ENCODE data around the gene TECR.
"Not testable (repeated sequence)": the region's sequence is repeated elsewhere in the genome, so short reads cannot be mapped to it uniquely, and the experiment has no call there.

The TECR gene

DNA sequence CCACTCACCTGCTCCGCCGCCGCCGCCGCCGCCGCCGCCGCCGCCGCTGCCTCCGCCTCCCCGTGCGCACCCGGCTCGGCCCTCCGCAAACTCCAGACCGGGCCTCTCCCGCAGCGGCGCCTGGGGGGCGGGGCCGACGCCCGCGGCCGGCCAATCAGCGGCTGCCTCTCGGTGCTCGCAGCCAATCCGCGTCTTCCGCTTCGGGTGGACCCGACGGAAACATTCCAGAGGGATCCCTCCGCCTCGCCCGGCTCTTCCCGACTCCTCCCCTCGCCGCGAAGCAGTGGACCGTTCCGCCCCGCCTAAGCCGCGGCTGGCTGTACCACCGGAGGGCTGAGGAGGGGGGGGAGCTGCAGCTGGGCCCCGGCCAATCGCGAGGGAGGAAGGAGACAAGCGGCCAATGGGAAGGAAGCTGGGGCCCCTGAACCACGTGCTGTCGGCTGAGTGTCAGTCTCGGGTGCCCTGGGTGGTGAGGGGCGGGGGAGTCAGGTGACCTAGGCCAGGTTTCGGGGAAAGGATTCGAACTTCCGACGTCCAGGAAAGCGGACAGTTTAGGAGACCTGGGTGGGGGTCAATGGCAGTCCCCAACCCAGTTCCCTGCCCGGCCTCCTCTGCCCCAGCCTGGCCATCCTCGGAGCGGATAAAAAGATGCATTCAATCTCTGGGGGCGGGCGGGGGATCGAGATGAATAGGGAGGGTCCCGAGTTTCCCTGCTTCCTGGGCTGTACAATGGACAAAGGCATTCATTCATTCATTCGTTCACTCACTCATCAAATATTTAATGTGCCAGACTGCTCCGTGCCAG is 33.2 kb upstream of the TECR start, which contains the start of gene GIPC1:
Gene GIPC1 (minus strand): TSS at position 99 of the 805 bp plus-strand sequence. CDS start 13,151 bp downstream, outside the sequence.
- peaks cover 10% of the 10 kb centered on the region; the same call in 1 of the 2 replicates for H3K36me3 ChIP-seq (ENCODE audit: insufficient read depth, low read depth, low read length)
- H3K9me3 ChIP-seq (ENCODE audit: insufficient read depth, low read depth, low read length): no peaks in the 10 kb centered on the region
- H3K27me3 ChIP-seq (ENCODE audit: insufficient read depth, low read length): no peaks in the 10 kb centered on the region; the same call in 1 of the 2 replicates
- H3K27ac ChIP-seq (ENCODE audit: low read length): no peak within 1 kb of the TSS
- peak within 1 kb of the TSS; percentile 86 for H3K4me3 ChIP-seq (ENCODE audit: low read length)
- H3K9ac ChIP-seq (ENCODE audit: low read depth, low read length): peak within 1 kb of the TSS; percentile 78; the same call in 1 of the 2 replicates
- H3K4me1 ChIP-seq (ENCODE audit: insufficient read depth, low read length): no peaks in the 10 kb centered on the region; the same call in 1 of the 2 replicates

DNA sequence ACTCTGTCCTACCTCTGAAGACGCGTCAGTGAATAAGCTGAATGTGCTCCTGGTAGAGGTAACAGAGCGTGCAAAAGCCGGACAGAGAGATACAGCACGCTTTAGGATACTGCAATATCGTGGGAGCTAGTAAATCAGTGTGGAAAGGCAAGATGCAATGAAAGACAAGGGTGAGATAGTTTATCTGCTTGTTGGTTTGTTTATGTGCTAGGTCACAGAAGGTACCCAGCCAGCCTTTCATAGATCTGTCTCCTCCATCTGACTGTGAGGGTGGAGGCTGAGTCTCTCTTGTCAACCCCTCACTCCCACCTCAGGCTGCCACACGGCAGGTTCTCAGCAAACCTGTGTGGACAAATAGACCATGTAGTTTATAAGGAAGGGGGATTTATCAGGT is 32.6 kb upstream of the TECR start:
- peak overlapping the region; percentile 38; the same call in 1 of the 2 replicates for H3K4me3 ChIP-seq (ENCODE audit: low read length)
- 0 out of 2 replicates have a peak, but pooled peaks cover 6% of the 10 kb centered on the region for H3K36me3 ChIP-seq (ENCODE audit: insufficient read depth, low read depth, low read length)
- no peak overlapping the region for H3K27ac ChIP-seq (ENCODE audit: low read length)
- no peaks in the 10 kb centered on the region; the same call in 1 of the 2 replicates for H3K27me3 ChIP-seq (ENCODE audit: insufficient read depth, low read length)
- H3K9me3 ChIP-seq (ENCODE audit: insufficient read depth, low read depth, low read length): no peaks in the 10 kb centered on the region
- H3K9ac ChIP-seq (ENCODE audit: low read depth, low read length): no peak overlapping the region
- H3K4me1 ChIP-seq (ENCODE audit: insufficient read depth, low read length): no peaks in the 10 kb centered on the region; the same call in 1 of the 2 replicates

DNA sequence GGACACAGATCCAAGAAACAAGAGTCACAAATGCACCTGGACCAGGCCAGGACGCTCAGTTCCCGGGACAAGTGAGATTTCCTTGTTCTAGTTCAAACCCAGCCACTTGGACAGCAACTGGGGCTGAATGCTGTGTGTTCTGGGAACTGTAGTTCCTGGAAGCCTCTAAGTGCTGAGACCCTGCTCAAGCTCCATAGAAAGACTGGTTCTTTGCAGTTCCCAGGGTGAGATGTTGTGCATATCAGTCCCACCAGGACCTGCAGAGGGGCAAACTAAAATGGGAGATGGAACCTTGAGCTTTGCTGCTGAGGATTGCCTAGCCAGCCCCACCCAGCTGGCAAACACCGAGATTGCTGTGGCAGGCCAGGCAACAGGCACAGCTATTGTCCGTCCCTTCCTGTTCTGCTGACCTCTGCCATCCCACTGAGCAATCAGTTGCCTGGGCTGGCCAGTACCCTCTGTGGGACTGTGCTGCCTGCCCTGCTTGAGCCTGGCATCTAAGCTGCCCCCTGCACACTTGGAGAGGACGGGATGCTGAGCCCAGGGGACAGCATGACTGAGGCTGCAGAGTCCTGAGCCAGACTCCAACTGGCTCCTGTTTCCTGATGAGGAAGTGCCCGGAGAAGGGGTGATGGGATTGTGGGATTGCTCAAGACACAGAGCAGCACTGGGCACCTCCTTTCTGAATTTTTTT is 32.0 kb upstream of the TECR start:
- no peak overlapping the region for H3K4me3 ChIP-seq (ENCODE audit: low read length)
- H3K9me3 ChIP-seq (ENCODE audit: insufficient read depth, low read depth, low read length): no peaks in the 10 kb centered on the region
- H3K27ac ChIP-seq (ENCODE audit: low read length): no peak overlapping the region
- no peaks in the 10 kb centered on the region; the same call in 1 of the 2 replicates for H3K4me1 ChIP-seq (ENCODE audit: insufficient read depth, low read length)
- no peak overlapping the region for H3K9ac ChIP-seq (ENCODE audit: low read depth, low read length)
- H3K27me3 ChIP-seq (ENCODE audit: insufficient read depth, low read length): no peaks in the 10 kb centered on the region; the same call in 1 of the 2 replicates
- 0 out of 2 replicates have a peak, but pooled peaks cover 6% of the 10 kb centered on the region for H3K36me3 ChIP-seq (ENCODE audit: insufficient read depth, low read depth, low read length)

GRCh38 chr19:14502334-14503092 is 26.9 kb upstream of the TECR start:
- Histone ChIP-seq H3K27me3 (ENCODE audit: insufficient read depth, low read length) (no peaks in the 10 kb centered on the region), H3K9me3 (ENCODE audit: insufficient read depth, low read depth, low read length) (no peaks in the 10 kb centered on the region), H3K27ac (ENCODE audit: low read length) (no peak overlapping the region), H3K36me3 (ENCODE audit: insufficient read depth, low read depth, low read length) (no peaks in the 10 kb centered on the region), H3K4me1 (ENCODE audit: insufficient read depth, low read length) (no peaks in the 10 kb centered on the region), H3K4me3 (ENCODE audit: low read length) (no peak overlapping the region), H3K9ac (ENCODE audit: low read depth, low read length) (no peak overlapping the region)

DNA sequence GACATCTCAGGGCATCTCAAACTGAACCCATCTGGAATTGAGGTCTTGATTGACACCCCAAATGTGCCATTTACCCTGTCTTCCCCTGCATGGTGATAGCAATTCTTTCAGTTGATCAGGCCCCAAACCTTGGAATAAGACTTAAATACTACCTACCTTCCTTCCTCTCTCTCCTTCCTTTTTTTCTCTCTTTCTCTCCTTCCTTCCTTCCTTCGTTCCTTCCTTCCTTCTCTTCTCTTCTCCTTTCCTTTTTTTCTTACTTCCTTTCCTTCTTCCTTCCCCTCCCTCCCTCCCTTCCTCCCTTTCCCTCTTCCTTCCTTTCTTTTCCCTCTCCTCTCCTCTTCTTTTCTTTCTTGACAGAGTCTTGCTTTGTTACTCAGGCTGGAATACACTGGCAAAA is 26.1 kb upstream of the TECR start:
- no peak overlapping the region for H3K9ac ChIP-seq (ENCODE audit: low read depth, low read length)
- no peaks in the 10 kb centered on the region for H3K4me1 ChIP-seq (ENCODE audit: insufficient read depth, low read length)
- no peaks in the 10 kb centered on the region for H3K36me3 ChIP-seq (ENCODE audit: insufficient read depth, low read depth, low read length)
- no peaks in the 10 kb centered on the region for H3K27me3 ChIP-seq (ENCODE audit: insufficient read depth, low read length)
- H3K4me3 ChIP-seq (ENCODE audit: low read length): no peak overlapping the region
- no peak overlapping the region for H3K27ac ChIP-seq (ENCODE audit: low read length)
- H3K9me3 ChIP-seq (ENCODE audit: insufficient read depth, low read depth, low read length): no peaks in the 10 kb centered on the region

DNA sequence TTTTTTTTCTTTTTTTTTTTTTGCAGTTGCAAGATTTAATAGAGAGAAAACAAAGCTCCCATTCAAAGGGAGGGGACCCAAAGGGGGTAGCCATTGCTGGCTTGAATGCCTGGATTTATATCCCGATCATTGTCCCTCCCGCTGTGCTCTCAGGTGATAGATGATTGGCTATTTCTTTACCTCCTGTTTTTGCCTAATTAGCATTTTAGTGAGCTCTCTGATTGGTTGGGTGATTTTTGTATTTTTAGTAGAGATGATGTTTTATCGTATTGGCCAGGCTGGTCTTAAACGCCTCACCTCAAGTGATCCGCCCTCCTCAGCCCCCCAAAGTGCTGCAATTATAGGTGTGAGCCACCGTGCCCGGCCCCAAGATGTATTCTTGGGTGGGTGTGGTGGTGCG is 24.8 kb upstream of the TECR start:
- not testable (repeated sequence) for H3K36me3 ChIP-seq (ENCODE audit: insufficient read depth, low read depth, low read length); H3K4me1 ChIP-seq (ENCODE audit: insufficient read depth, low read length); H3K9ac ChIP-seq (ENCODE audit: low read depth, low read length); H3K27ac ChIP-seq (ENCODE audit: low read length); H3K9me3 ChIP-seq (ENCODE audit: insufficient read depth, low read depth, low read length); H3K27me3 ChIP-seq (ENCODE audit: insufficient read depth, low read length); H3K4me3 ChIP-seq (ENCODE audit: low read length)

DNA sequence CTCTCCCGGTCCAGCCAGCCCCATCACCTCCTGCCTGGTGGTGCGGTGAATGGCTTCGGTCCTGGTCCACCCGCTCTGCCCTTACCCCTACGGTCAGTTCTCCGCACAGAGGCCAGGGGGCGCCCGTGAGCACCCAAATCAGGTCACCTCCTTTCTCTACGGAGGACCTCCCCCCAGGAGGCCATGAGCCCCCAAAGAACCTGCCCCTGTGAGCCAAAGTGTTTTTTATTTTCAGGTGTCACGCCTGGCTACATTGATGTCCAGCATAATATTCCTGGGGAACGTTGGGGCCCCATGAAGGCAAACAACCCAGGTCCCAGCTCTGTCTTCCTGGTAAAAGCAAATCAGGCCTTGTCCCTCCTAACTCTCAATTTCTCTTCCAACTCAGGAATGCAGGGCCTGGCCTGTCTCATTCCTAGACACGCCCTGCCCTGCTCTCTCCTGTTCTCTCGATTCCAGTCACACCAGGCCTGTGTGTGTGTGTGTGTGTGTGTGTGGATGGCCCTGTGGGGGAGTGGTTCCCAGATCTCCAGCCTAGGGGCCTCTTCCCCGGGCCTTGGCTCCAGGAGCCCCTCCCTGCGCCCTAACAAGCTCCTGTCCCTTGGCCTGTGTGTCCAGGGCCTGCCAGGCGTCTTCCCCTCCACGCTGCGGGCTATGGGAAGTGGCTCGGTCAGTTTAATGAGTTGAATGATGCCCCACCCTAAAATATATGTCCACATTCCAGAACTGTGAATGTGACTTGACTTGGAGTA is 23.7 kb upstream of the TECR start:
- Histone ChIP-seq H3K4me1 (ENCODE audit: insufficient read depth, low read length) (no peaks in the 10 kb centered on the region), H3K4me3 (ENCODE audit: low read length) (no peak overlapping the region), H3K9me3 (ENCODE audit: insufficient read depth, low read depth, low read length) (no peaks in the 10 kb centered on the region), H3K27me3 (ENCODE audit: insufficient read depth, low read length) (no peaks in the 10 kb centered on the region), H3K9ac (ENCODE audit: low read depth, low read length) (no peak overlapping the region), H3K27ac (ENCODE audit: low read length) (no peak overlapping the region), H3K36me3 (ENCODE audit: insufficient read depth, low read depth, low read length) (no peaks in the 10 kb centered on the region)

DNA sequence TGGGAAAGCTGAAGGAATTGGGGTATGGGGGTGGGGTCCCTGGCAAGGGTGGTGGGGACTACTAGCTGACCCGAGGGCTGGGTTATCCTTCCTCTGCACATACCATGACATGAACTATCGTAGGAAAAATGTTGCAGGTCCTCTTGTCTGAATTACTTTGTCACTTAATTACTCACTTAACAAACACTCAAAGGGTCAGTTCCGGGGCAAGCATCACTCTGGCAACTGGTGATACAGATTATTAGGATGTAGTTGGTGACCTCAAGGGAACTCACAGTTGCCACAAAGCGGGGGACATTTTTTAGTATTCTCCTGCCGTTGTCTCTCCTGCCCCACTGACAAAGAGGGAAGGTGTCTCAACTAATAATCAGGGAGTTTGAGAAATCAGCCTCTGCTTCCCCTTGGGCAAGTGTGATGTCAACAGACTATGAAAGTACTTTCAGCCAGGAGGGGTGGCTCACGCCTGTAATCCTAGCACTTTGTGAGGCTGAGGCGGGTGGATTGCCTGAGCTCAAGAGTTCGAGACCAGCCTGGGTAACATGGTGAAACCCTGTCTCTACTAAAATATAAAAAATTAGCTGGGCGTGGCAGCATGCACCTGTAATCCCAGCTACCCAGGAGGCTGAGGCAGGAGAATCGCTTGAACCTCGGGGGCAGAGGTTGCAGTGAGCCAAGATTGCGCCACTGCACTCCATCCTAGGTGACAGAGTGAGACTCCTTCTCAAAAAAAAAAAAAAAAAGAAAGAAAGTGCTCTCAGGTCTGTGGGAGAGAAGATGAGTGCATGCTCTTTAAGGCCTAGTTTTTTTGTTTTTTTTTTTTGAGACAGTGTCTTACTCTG is 21.5 kb upstream of the TECR start:
- no peak overlapping the region for H3K27ac ChIP-seq (ENCODE audit: low read length)
- H3K4me3 ChIP-seq (ENCODE audit: low read length): no peak overlapping the region
- no peaks in the 10 kb centered on the region for H3K36me3 ChIP-seq (ENCODE audit: insufficient read depth, low read depth, low read length)
- no peaks in the 10 kb centered on the region for H3K9me3 ChIP-seq (ENCODE audit: insufficient read depth, low read depth, low read length)
- no peaks in the 10 kb centered on the region for H3K27me3 ChIP-seq (ENCODE audit: insufficient read depth, low read length)
- H3K9ac ChIP-seq (ENCODE audit: low read depth, low read length): no peak overlapping the region
- H3K4me1 ChIP-seq (ENCODE audit: insufficient read depth, low read length): no peaks in the 10 kb centered on the region

DNA sequence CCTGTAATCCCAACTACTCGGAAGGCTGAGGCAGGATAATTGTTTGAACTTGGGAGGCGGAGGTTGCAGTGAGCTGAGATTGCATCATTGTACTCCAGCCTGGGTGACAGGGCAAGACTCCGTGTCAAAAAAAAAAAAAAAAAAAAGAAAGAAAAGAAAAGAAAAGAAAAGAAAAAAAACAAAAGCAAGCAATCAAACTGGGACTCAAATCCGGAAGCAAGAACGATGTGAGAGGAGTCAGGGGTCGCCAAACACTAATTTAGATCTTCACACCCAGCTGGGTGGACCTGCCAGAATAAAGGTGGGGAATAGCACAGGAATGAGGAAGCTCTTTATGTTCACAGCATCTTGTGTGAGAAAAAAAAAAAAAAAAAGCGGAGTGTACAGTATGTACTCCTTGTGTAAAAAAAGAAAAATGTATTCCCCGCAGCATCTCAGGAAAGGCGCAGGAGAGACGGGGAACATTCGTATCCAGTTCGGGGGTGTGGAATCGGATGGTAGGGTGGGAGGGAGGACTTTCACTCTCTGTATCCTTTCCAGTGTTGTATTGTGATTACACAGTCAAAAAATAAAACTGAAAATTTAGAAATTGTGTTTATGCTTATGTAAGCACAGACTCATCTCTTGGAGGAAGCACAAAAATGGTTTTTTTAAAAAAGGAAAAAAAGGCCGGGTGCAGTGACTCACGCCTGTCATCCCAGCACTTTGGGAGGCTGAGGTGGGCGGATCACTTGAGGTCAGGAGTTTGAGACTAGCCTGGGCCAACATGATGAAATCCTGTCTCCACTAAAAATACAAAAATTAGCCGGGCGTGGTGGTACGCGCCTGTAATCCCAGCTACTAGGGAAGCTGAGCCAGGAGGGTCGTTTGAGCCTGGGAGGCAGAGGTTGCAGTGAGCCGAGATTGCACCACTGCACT is 18.8 kb upstream of the TECR start:
- Histone ChIP-seq H3K9me3 (ENCODE audit: insufficient read depth, low read depth, low read length) (no peaks in the 10 kb centered on the region), H3K27me3 (ENCODE audit: insufficient read depth, low read length) (no peaks in the 10 kb centered on the region), H3K9ac (ENCODE audit: low read depth, low read length) (no peak overlapping the region), H3K4me3 (ENCODE audit: low read length) (no peak overlapping the region), H3K4me1 (ENCODE audit: insufficient read depth, low read length) (no peaks in the 10 kb centered on the region), H3K27ac (ENCODE audit: low read length) (no peak overlapping the region), H3K36me3 (ENCODE audit: insufficient read depth, low read depth, low read length) (peaks cover 18% of the 10 kb centered on the region)

DNA sequence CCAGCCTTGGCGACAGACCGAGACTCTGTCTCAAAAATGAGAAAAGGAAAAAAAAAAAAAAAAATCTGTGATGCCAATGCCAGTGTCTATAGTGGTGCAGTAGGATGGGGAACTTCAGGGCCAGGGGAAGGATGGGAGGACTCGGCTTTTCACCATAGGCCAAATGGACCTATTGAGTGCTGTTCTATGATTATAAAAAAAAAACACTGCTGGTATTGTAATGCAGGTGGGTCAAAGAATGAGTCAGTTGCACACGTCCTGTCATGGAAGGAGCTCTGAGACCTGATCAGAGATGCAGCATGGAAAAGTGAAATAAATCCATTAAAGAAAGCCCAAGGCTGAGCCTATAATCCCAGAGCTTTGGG is 18.2 kb upstream of the TECR start:
- no peaks in the 10 kb centered on the region for H3K27me3 ChIP-seq (ENCODE audit: insufficient read depth, low read length)
- H3K9me3 ChIP-seq (ENCODE audit: insufficient read depth, low read depth, low read length): no peaks in the 10 kb centered on the region
- H3K9ac ChIP-seq (ENCODE audit: low read depth, low read length): no peak overlapping the region; the same call in 1 of the 2 replicates
- 0 out of 2 replicates have a peak, but pooled peaks cover 2% of the 10 kb centered on the region for H3K4me1 ChIP-seq (ENCODE audit: insufficient read depth, low read length)
- H3K4me3 ChIP-seq (ENCODE audit: low read length): no peak overlapping the region
- H3K36me3 ChIP-seq (ENCODE audit: insufficient read depth, low read depth, low read length): peaks cover 25% of the 10 kb centered on the region
- no peak overlapping the region for H3K27ac ChIP-seq (ENCODE audit: low read length)
